ENCODE results near the gene PTGER1.

- no peak for TF ChIP-seq POLR2AphosphoS5 (IDR thresholded peaks at IDR 0.05; ENCODE audit: insufficient read depth, low read depth, low read length)
- TF ChIP-seq POLR2A (IDR thresholded peaks at IDR 0.05; ENCODE audit: low read depth, low read length): no peak
- TF ChIP-seq, protein P1, sequence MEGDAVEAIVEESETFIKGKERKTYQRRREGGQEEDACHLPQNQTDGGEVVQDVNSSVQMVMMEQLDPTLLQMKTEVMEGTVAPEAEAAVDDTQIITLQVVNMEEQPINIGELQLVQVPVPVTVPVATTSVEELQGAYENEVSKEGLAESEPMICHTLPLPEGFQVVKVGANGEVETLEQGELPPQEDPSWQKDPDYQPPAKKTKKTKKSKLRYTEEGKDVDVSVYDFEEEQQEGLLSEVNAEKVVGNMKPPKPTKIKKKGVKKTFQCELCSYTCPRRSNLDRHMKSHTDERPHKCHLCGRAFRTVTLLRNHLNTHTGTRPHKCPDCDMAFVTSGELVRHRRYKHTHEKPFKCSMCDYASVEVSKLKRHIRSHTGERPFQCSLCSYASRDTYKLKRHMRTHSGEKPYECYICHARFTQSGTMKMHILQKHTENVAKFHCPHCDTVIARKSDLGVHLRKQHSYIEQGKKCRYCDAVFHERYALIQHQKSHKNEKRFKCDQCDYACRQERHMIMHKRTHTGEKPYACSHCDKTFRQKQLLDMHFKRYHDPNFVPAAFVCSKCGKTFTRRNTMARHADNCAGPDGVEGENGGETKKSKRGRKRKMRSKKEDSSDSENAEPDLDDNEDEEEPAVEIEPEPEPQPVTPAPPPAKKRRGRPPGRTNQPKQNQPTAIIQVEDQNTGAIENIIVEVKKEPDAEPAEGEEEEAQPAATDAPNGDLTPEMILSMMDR (IDR thresholded peaks at IDR 0.05; ENCODE audit: extremely low read depth in 1 of 2, insufficient read depth in 1 of 2, low read depth in 1 of 2, low read length in 2 of 2): no peak
- TF ChIP-seq, protein P2, sequence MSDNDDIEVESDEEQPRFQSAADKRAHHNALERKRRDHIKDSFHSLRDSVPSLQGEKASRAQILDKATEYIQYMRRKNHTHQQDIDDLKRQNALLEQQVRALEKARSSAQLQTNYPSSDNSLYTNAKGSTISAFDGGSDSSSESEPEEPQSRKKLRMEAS (IDR thresholded peaks at IDR 0.05; ENCODE audit: insufficient read depth, insufficient read length): no peak
These were observed 47.7 kb downstream of the PTGER1 start for GRCh38 chr19:14427461-14427860.
